BE2C (cell line): ENCODE data around the gene PTPN3.

ENCODE experiments used
- DNase-seq: peaks from one replicate; pipeline ENCODE4 v3.0.0-alpha.2; 2020
- H3K27me3 ChIP-seq: fragments of 250-450 bp; sonication (Bioruptor Pico); 2 replicates; pipeline ENCODE4 v1.5.1; 2020; ENCODE audit warnings: mild to moderate bottlenecking
- H3K36me3 ChIP-seq: fragments of 250-450 bp; sonication (Bioruptor Pico); 2 replicates; pipeline ENCODE4 v1.5.1; 2020; ENCODE audit warnings: mild to moderate bottlenecking
- H3K4me1 ChIP-seq: fragments of 250-450 bp; sonication (Bioruptor Pico); 2 replicates; pipeline ENCODE4 v1.5.1; 2020
- H3K4me3 ChIP-seq: 2 replicates; pipeline ENCODE4 v1.5.1; 2011; ENCODE audit warnings: low read depth, low read length
- H3K9me3 ChIP-seq: fragments of 250-450 bp; sonication (Bioruptor Pico); 2 replicates; pipeline ENCODE4 v1.5.1; 2020
- TF ChIP-seq, protein P1 (sequence below): IDR thresholded peaks from 2 replicates; pipeline ENCODE4 v1.5.1; 2012; ENCODE audit warnings: mild to moderate bottlenecking, low read depth, low read length

PTPN3 gene

DNA sequence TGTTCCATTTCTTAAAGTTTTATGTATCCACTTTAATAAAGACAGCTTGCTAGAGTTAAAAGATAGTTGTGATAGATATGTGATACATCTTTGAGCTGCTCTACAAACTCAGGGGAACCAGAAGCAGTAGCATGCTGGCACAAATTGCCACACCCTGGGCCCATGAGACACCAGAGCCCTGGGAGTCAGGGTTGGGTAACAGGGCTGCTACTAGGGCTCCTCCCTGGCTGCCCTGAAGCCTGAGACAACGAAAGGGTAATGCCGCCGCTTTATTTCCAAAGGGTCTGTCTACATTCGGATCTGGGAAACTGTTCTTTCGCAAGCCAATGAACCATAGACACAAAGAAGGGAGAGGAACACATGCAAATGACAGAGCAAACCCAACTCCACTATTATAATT is 29.2 kb downstream of the PTPN3 start:
- Histone ChIP-seq H3K36me3 (no peaks in the 10 kb centered on the region), H3K4me3 (no peak overlapping the region), H3K9me3 (no peaks in the 10 kb centered on the region), H3K4me1 (no peaks in the 10 kb centered on the region), H3K27me3 (no peaks in the 10 kb centered on the region)
- TF ChIP-seq, protein P1, sequence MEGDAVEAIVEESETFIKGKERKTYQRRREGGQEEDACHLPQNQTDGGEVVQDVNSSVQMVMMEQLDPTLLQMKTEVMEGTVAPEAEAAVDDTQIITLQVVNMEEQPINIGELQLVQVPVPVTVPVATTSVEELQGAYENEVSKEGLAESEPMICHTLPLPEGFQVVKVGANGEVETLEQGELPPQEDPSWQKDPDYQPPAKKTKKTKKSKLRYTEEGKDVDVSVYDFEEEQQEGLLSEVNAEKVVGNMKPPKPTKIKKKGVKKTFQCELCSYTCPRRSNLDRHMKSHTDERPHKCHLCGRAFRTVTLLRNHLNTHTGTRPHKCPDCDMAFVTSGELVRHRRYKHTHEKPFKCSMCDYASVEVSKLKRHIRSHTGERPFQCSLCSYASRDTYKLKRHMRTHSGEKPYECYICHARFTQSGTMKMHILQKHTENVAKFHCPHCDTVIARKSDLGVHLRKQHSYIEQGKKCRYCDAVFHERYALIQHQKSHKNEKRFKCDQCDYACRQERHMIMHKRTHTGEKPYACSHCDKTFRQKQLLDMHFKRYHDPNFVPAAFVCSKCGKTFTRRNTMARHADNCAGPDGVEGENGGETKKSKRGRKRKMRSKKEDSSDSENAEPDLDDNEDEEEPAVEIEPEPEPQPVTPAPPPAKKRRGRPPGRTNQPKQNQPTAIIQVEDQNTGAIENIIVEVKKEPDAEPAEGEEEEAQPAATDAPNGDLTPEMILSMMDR, result no peak
- no peak for DNase-seq

DNA sequence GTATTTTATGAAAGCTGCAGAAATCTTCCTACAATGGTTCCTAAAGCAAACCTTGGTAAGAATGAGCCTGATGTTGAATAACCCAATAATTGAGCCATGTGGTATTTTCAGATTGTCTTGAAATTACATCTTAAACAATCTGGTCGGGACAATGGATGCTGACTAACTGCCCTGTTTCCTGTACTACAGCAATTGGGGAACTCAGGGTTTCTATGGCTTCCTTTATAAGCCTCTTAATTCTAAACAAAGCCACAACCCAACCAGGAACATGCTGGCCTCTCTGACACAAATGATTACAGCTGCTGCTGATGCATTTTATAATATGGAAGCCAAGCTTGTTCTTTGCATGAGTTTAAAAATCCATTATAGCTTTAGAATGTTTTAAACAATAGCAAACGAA is 30.2 kb downstream of the PTPN3 start:
- TF ChIP-seq, protein P1, result no peak
- no peaks in the 10 kb centered on the region for H3K27me3 ChIP-seq
- H3K4me1 ChIP-seq, result no peaks in the 10 kb centered on the region
- H3K36me3 ChIP-seq, result no peaks in the 10 kb centered on the region
- no peak overlapping the region for H3K4me3 ChIP-seq
- no peaks in the 10 kb centered on the region for H3K9me3 ChIP-seq
- DNase-seq, result no peak

DNA sequence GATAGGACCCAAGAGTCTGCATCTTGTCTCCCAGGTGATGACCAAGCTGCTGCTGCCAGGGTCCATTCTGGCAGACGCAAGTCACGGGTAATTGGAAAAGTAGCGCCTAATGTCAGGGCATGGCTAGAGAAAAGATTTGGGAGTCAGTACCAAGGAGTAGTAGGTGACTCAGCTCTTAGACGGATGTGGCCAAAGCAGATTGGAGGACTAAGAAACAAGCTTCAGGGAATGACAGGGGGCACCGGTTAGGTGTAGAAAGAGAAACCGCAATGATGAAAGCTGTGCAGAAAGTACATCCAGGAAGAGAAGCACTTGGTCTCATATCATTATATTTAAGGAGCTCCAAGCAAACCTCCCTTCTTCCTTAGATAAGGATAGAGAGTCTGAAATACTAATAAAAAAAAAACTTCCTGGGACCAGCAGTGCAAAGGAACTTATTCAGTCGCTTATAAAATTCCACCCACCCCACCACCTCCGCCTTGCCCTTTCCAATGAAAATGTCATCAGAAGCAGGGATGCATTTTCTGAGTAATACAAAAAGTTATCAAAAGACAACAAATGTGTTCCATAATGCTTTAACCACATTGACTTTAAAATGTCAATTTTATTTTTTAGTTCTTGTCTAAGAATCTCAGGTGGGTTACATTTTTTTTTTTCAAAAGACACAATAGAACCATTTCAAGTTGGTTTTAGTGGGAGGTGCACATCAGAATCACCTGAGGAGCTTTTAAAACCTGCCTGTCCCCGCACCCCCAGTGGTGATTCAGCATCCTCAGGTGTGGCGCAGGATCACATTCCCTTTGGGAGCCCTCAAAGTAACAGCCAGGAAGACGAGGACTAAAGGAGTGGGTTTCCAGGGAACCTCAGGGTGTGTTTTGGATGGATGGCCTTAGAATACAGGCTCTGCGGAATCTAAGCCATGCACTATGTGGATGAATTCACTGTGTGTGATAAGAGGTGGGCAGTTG is 31.2 kb downstream of the PTPN3 start:
- TF ChIP-seq, protein P1, result no peak
- no peaks in the 10 kb centered on the region for H3K27me3 ChIP-seq
- no peaks in the 10 kb centered on the region for H3K36me3 ChIP-seq
- no peaks in the 10 kb centered on the region for H3K9me3 ChIP-seq
- no peak for DNase-seq
- H3K4me3 ChIP-seq, result no peak overlapping the region
- H3K4me1 ChIP-seq, result no peaks in the 10 kb centered on the region

DNA sequence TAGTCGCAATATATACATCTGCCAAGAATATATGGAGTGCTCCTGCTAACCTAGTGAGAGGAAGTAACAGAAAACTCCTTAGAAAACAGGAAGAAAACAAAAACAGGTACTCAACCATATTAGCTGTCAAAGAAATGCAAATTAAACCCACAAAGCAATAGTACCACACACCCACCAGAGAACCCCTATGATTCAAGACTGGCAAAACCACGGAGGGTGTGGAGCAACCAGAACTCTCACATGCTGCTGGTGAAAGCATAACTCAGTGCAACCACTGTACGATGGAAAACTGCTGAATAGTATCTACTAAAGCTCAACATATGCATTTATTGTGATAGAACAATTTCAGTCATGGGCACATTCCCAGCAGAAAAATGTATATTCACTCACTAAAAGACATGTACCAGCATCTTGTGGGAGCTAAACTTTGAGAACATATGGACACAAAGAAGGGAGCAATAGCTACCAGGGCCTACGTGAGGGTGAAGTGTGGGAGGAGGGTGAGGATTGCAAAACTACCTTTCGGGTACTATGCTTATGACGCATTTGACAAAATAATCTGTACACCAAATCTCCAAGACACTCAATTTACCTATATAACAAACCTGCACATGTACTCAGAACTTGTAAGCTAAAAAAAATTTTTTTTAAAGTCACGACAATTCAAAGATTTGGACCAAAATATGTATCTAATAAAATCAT is 34.0 kb downstream of the PTPN3 start:
- DNase-seq, result no peak
- no peaks in the 10 kb centered on the region for H3K36me3 ChIP-seq
- no peaks in the 10 kb centered on the region for H3K27me3 ChIP-seq
- no peaks in the 10 kb centered on the region for H3K9me3 ChIP-seq
- H3K4me1 ChIP-seq, result no peaks in the 10 kb centered on the region
- TF ChIP-seq, protein P1, result no peak
- no peak overlapping the region for H3K4me3 ChIP-seq

DNA sequence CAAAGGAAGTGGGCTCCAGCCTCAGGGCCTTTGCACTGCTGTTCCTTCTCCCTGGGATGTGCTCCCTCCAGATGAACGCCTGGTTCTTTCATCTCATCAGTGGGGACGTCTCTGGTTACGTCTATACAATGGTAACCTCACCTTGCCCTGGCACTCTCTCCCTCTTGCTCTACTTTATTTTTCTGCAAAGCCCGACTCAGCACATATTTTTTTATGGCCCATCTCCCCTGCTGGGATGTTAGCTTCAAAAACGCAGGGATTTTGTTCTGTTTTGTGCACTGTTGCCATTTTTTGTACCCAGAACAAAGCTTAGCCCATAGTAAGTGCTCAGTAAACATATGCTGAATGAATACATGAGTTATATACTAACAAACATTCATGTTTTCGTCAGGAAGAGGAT is 37.5 kb downstream of the PTPN3 start:
- DNase-seq, result no peak
- Histone ChIP-seq H3K4me3 (no peak overlapping the region), H3K4me1 (no peaks in the 10 kb centered on the region), H3K27me3 (no peaks in the 10 kb centered on the region), H3K9me3 (no peaks in the 10 kb centered on the region), H3K36me3 (no peaks in the 10 kb centered on the region)
- TF ChIP-seq, protein P1, result no peak

DNA sequence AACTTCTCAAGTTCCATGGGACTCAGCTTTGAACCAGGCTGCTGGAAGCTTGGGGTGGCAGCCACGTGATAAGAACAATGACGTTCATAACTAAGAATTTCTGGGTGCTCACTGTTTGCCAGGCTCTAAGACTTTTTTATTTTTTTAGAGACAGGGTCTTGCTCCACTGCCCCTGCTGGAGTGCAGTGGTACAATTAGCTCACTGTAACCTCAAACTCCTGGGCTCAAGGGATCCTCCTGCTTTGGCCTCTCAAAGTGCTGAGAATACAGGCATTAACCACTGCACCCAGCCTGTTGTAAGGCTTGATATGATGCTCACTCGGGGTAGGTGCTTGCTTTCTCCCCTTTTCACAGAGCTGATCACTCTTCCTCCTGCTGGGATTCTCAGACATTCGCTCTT is 38.7 kb downstream of the PTPN3 start:
- no peak overlapping the region for H3K4me3 ChIP-seq
- TF ChIP-seq, protein P1, result no peak
- H3K9me3 ChIP-seq, result no peaks in the 10 kb centered on the region
- no peak for DNase-seq
- H3K27me3 ChIP-seq, result no peaks in the 10 kb centered on the region
- H3K36me3 ChIP-seq, result no peaks in the 10 kb centered on the region
- no peaks in the 10 kb centered on the region for H3K4me1 ChIP-seq
